HCT116 (cell line): Measurements from ENCODE around the gene GIT1. TPM values are rescaled to one million over a fixed set of nuclear protein-coding genes. Genes with fewer than 3 reads are reported as not detected.

ENCODE experiments used
- ATAC-seq: fragments of 200-7000 bp; cut with Tn5 transposase; 2 replicates; pipeline ENCODE4 v1.9.1; 2020; ENCODE audit warnings: mild to moderate bottlenecking, moderate library complexity
- BruUV-seq: library from RNA; stranded (reverse); fragments of 400-500 nt; replicated peaks from 2 replicates; lab custom pipeline; 2021; lab: Mats Ljungman, UMichigan
- CTCF ChIA-PET: fragments of 300-600 bp; sonication (Branson Sonifier 250); formaldehyde crosslinking; loops from one replicate; lab custom pipeline; 2021; ENCODE audit warnings: antibody characterized with exemption; lab: Charles Lee
- POLR2A ChIA-PET: fragments of 300-600, 350-600 bp; sonication (Branson Sonifier 250); formaldehyde crosslinking; loops from one replicate; lab custom pipeline; 2021; ENCODE audit warnings: antibody characterized with exemption; lab: Charles Lee
- RAD21 ChIA-PET, 2 experiments: fragments of 300-600 bp; sonication (Branson Sonifier 250); formaldehyde crosslinking; loops; one replicate each; lab custom pipeline; 2023; ENCODE audit warnings: low total read pairs in 2 of 2; ENCODE audit not compliant: uncharacterized antibody in 2 of 2, unreplicated experiment in 2 of 2, low non-redundant PET in 1 of 2; lab: Charles Lee
- DNase-seq: peaks from one replicate; pipeline ENCODE4 v3.0.0-alpha.2; 2010; ENCODE audit warnings: low read depth, low spot score
- H2AFZ ChIP-seq: fragments of 200-600 bp; shearing (Covaris generic), sonication (generic); 2 replicates; pipeline ENCODE4 v1.6.1; 2017; ENCODE audit warnings: low read depth, mixed run types, mixed read lengths, antibody characterized with exemption, low read length; ENCODE audit not compliant: poor library complexity, severe bottlenecking
- H3K27ac ChIP-seq: 2 replicates; pipeline ENCODE4 v1.5.1; 2012; ENCODE audit warnings: low read depth, low read length
- H3K27me3 ChIP-seq: fragments of 200-600 bp; sonication (generic); 2 replicates; pipeline ENCODE4 v1.6.1; 2016; ENCODE audit warnings: mixed run types, low read length, mixed read lengths; ENCODE audit not compliant: insufficient read depth
- H3K36me3 ChIP-seq, 2 experiments: fragments of 200-500 bp in 1 of 2; fragments of 200-600 bp in 1 of 2; sonication (Bioruptor generic) in 1 of 2; sonication (generic) in 1 of 2; 2 replicates each; pipeline versions ENCODE4 v1.5.1 to v1.6.1; 2014 to 2016; ENCODE audit warnings: low read length in 2 of 2, inconsistent platforms in 1 of 2, mixed read lengths in 1 of 2, mixed run types in 1 of 2; ENCODE audit not compliant: insufficient read depth in 2 of 2, control insufficient read depth in 1 of 2
- H3K4me1 ChIP-seq, 2 experiments: fragments of 200-600 bp in 1 of 2; sonication (generic) in 1 of 2; 2 replicates each; pipeline versions ENCODE4 v1.5.1 to v1.6.1; 2012 to 2017; ENCODE audit warnings: low read length in 2 of 2, inconsistent platforms in 1 of 2, mild to moderate bottlenecking in 1 of 2, mixed read lengths in 1 of 2, mixed run types in 1 of 2, moderate library complexity in 1 of 2; ENCODE audit not compliant: insufficient read depth in 2 of 2, control insufficient read depth in 1 of 2
- H3K4me2 ChIP-seq: fragments of 200-600 bp; sonication (generic); 2 replicates; pipeline ENCODE4 v1.6.1; 2017; ENCODE audit warnings: mixed run types, low read length, mixed read lengths
- H3K4me3 ChIP-seq, 2 experiments: fragments of 200-600 bp in 1 of 2; sonication (generic) in 1 of 2; replicated peaks in 1 of 2; 2 replicates each; pipeline ENCODE4 v1.5.1; 2011 to 2016; ENCODE audit warnings: low read length in 2 of 2, control low read depth in 1 of 2, low read depth in 1 of 2, mild to moderate bottlenecking in 1 of 2, mixed read lengths in 1 of 2, mixed run types in 1 of 2
- H3K79me2 ChIP-seq: fragments of 200-600 bp; sonication (generic); 2 replicates; pipeline ENCODE4 v1.6.1; 2017; ENCODE audit warnings: mild to moderate bottlenecking, mixed run types, low read length, moderate library complexity, mixed read lengths; ENCODE audit not compliant: insufficient read depth
- H3K9ac ChIP-seq: fragments of 200-600 bp; sonication (generic); 2 replicates; pipeline ENCODE4 v1.6.1; 2016; ENCODE audit warnings: low read length, mixed read lengths
- H3K9me2 ChIP-seq: fragments of 200-600 bp; sonication (generic), shearing (Covaris generic); 2 replicates; pipeline ENCODE4 v1.6.1; 2017; ENCODE audit warnings: mixed run types, mild to moderate bottlenecking, moderate library complexity; ENCODE audit not compliant: insufficient read depth
- H3K9me3 ChIP-seq, 2 experiments: fragments of 200-500 bp in 1 of 2; fragments of 200-600 bp in 1 of 2; sonication (Bioruptor generic) in 1 of 2; sonication (generic) in 1 of 2; 2 replicates each; pipeline ENCODE4 v1.6.1; 2014 to 2017; ENCODE audit warnings: low read length in 2 of 2, mixed read lengths in 2 of 2, inconsistent platforms in 1 of 2, low read depth in 1 of 2, mild to moderate bottlenecking in 1 of 2, mixed run types in 1 of 2, moderate library complexity in 1 of 2; ENCODE audit not compliant: control insufficient read depth in 1 of 2, insufficient read depth in 1 of 2
- H4K20me1 ChIP-seq: fragments of 200-600 bp; sonication (generic), shearing (Covaris generic); 2 replicates; pipeline ENCODE4 v1.6.1; 2017; ENCODE audit warnings: mixed run types, mild to moderate bottlenecking, moderate library complexity; ENCODE audit not compliant: insufficient read depth
- ATF3 ChIP-seq: IDR thresholded peaks from 2 replicates; pipeline ENCODE4 v1.6.1; 2012
- CBX3 ChIP-seq: IDR thresholded peaks from 2 replicates; pipeline ENCODE4 v1.6.1; 2012; ENCODE audit warnings: low read depth
- FOSL1 ChIP-seq: IDR thresholded peaks from 2 replicates; pipeline ENCODE4 v1.6.1; 2012; ENCODE audit warnings: low read depth
- POLR2AphosphoS5 ChIP-seq: IDR thresholded peaks from 2 replicates; pipeline ENCODE4 v1.6.1; 2011; ENCODE audit warnings: mild to moderate bottlenecking, low read depth, low read length, moderate library complexity
- RAD21 ChIP-seq: IDR thresholded peaks from 2 replicates; pipeline ENCODE4 v1.6.1; 2012; ENCODE audit warnings: low read depth, mild to moderate bottlenecking
- TCF7L2 ChIP-seq: IDR thresholded peaks from 2 replicates; pipeline ENCODE4 v1.7.0; 2011; ENCODE audit warnings: borderline replicate concordance, inconsistent platforms; ENCODE audit not compliant: insufficient read depth, insufficient read length; ENCODE audit errors: extremely low read depth
- intact Hi-C: fragments of 100-400 bp; cut with micrococcal nuclease; formaldehyde crosslinking; loops from 2 replicates; pipeline ENCODE4 v1.10.0; 2022
- total RNA-seq: library from RNA; stranded (reverse); gene quantifications from one replicate; pipeline ENCODE4 v1.2.1, GENCODE V29; 2021; ENCODE audit not compliant: unreplicated experiment

GIT1 gene
- total RNA-seq, 1 experiment from 2014 or later = 76.5 TPM

GRCh38 chr17:29629839-29630238, 40.4 kb upstream of the GIT1 start:
- Histone ChIP-seq H3K9me2 (no peaks in the 10 kb centered on the region), H3K27ac (no peak overlapping the region), H3K79me2 (no peaks in the 10 kb centered on the region), H3K9ac (no peak overlapping the region), H4K20me1 (no peaks in the 10 kb centered on the region), H3K36me3 (peaks cover 0 to 2% of the 10 kb centered on the region in 2 experiments; a peak in 1 of 4 replicates), H3K4me1 (peaks cover 0 to 11% of the 10 kb centered on the region in 2 experiments; a peak in 3 of 4 replicates), H3K4me2 (no peak overlapping the region), H3K27me3 (no peaks in the 10 kb centered on the region), H3K4me3 (no peak overlapping the region), H2AFZ (no peak overlapping the region), H3K9me3 (no peaks in the 10 kb centered on the region)
- DNase-seq (no peak), ATAC-seq (no peak)
- ChIA-PET RAD21 (no interaction called here), POLR2A (no interaction called here), CTCF (no interaction called here)
- intact Hi-C loops = no loop called here
- no TSS peak for BruUV-seq
- TF ChIP-seq CBX3 = no peak

GRCh38 chr17:29628644-29629043, 39.2 kb upstream of the GIT1 start:
- Histone ChIP-seq H3K36me3 (peaks cover 0 to 2% of the 10 kb centered on the region in 2 experiments; a peak in 1 of 4 replicates), H3K27me3 (no peaks in the 10 kb centered on the region), H3K9ac (no peak overlapping the region), H3K4me3 (no peak overlapping the region), H4K20me1 (no peaks in the 10 kb centered on the region), H3K4me1 (peaks cover 3 to 23% of the 10 kb centered on the region in 2 experiments), H3K4me2 (no peak overlapping the region), H2AFZ (no peak overlapping the region), H3K27ac (no peak overlapping the region), H3K9me3 (no peaks in the 10 kb centered on the region), H3K9me2 (no peaks in the 10 kb centered on the region)
- intact Hi-C loops = no loop called here
- ChIA-PET POLR2A (no interaction called here), CTCF (no interaction called here)
- DNase-seq = no peak
- TF ChIP-seq TCF7L2 (no peak), POLR2AphosphoS5 (no peak), FOSL1 (no peak), ATF3 (no peak), RAD21 (no peak)
- TF ChIP-seq, all 23 proteins: peak for 0
- RAD21 ChIA-PET = no interaction called here
- no TSS peak for BruUV-seq
- no peaks in the 10 kb centered on the region for H3K79me2 ChIP-seq
- ATAC-seq = no peak
